IPS-20b (cell line): ENCODE results near the gene EHMT1.

Experiments
- H3K27ac ChIP-seq: one replicate; pipeline ENCODE4 v1.5.1; 2013; ENCODE audit warnings: low read length
- H3K27me3 ChIP-seq: 2 replicates; pipeline ENCODE4 v1.6.1; 2013; ENCODE audit warnings: mild to moderate bottlenecking, low read length, inconsistent platforms; ENCODE audit not compliant: insufficient read depth
- H3K36me3 ChIP-seq: 2 replicates; pipeline ENCODE4 v1.6.1; 2013; ENCODE audit warnings: low read depth, mild to moderate bottlenecking, inconsistent platforms, low read length, moderate library complexity; ENCODE audit not compliant: insufficient read depth
- H3K4me1 ChIP-seq: 2 replicates; pipeline ENCODE4 v1.6.1; 2013; ENCODE audit warnings: mild to moderate bottlenecking, control low read depth, inconsistent platforms, low read length, moderate library complexity; ENCODE audit not compliant: insufficient read depth
- H3K4me3 ChIP-seq: 2 replicates; pipeline ENCODE4 v1.5.1; 2013; ENCODE audit warnings: mild to moderate bottlenecking, low read length, inconsistent platforms
- H3K9ac ChIP-seq: 2 replicates; pipeline ENCODE4 v1.6.1; 2013; ENCODE audit warnings: low read depth, mild to moderate bottlenecking, inconsistent platforms, low read length, moderate library complexity
- H3K9me3 ChIP-seq: 2 replicates; pipeline ENCODE4 v1.6.1; 2013; ENCODE audit warnings: mild to moderate bottlenecking, low read depth, low read length, inconsistent platforms; ENCODE audit not compliant: insufficient read depth

The EHMT1 gene

GRCh38 chr9:137669261-137669672 lies 50.5 kb downstream of the EHMT1 start:
- Histone ChIP-seq H3K36me3 (peaks cover 10% of the 10 kb centered on the region; the same call in 1 of the 2 replicates), H3K27ac (peak overlapping the region; percentile 19), H3K9ac (no peak overlapping the region), H3K27me3 (no peaks in the 10 kb centered on the region), H3K4me1 (peaks cover 67% of the 10 kb centered on the region), H3K4me3 (no peak overlapping the region), H3K9me3 (no peaks in the 10 kb centered on the region)

- no peak overlapping the region for H3K4me3 ChIP-seq
- H3K9me3 ChIP-seq: no peaks in the 10 kb centered on the region
- H3K27ac ChIP-seq: no peak overlapping the region
- H3K9ac ChIP-seq: peak overlapping the region; percentile 49; the same call in 1 of the 2 replicates
- H3K27me3 ChIP-seq: no peaks in the 10 kb centered on the region
- H3K4me1 ChIP-seq: peaks cover 61% of the 10 kb centered on the region
- peaks cover 10% of the 10 kb centered on the region; the same call in 1 of the 2 replicates for H3K36me3 ChIP-seq
These were observed 51.8 kb downstream of the EHMT1 start for GRCh38 chr9:137670391-137671195.

- Histone ChIP-seq H3K9ac (no peak overlapping the region), H3K36me3 (peaks cover 10% of the 10 kb centered on the region; the same call in 1 of the 2 replicates), H3K9me3 (no peaks in the 10 kb centered on the region), H3K4me1 (peaks cover 57% of the 10 kb centered on the region), H3K27ac (no peak overlapping the region), H3K4me3 (no peak overlapping the region), H3K27me3 (no peaks in the 10 kb centered on the region)
These were observed 52.4 kb downstream of the EHMT1 start for GRCh38 chr9:137671196-137671538.

GRCh38 chr9:137671721-137672120 lies 52.9 kb downstream of the EHMT1 start:
- no peaks in the 10 kb centered on the region for H3K9me3 ChIP-seq
- no peak overlapping the region for H3K27ac ChIP-seq
- H3K27me3 ChIP-seq: no peaks in the 10 kb centered on the region
- H3K9ac ChIP-seq: no peak overlapping the region
- H3K4me3 ChIP-seq: no peak overlapping the region
- H3K36me3 ChIP-seq: peaks cover 10% of the 10 kb centered on the region; the same call in 1 of the 2 replicates
- peaks cover 53% of the 10 kb centered on the region for H3K4me1 ChIP-seq

GRCh38 chr9:137672907-137673791 lies 54.3 kb downstream of the EHMT1 start:
- Histone ChIP-seq H3K36me3 (peaks cover 9% of the 10 kb centered on the region; the same call in 1 of the 2 replicates), H3K27ac (peak overlapping the region; percentile 12)

GRCh38 chr9:137673886-137674285 lies 55.1 kb downstream of the EHMT1 start:
- Histone ChIP-seq H3K36me3 (peaks cover 9% of the 10 kb centered on the region; the same call in 1 of the 2 replicates), H3K27ac (no peak overlapping the region), H3K27me3 (no peaks in the 10 kb centered on the region), H3K4me1 (peaks cover 46% of the 10 kb centered on the region; the same call in 1 of the 2 replicates), H3K9me3 (no peaks in the 10 kb centered on the region), H3K4me3 (no peak overlapping the region), H3K9ac (peak overlapping the region; percentile 21; the same call in 1 of the 2 replicates)

More at GRCh38 chr9:137672907-137673791, 54.3 kb downstream of the EHMT1 start:
- Histone ChIP-seq H3K4me1 (peaks cover 44% of the 10 kb centered on the region; the same call in 1 of the 2 replicates), H3K9me3 (no peaks in the 10 kb centered on the region), H3K9ac (peak overlapping the region; percentile 21; the same call in 1 of the 2 replicates), H3K4me3 (no peak overlapping the region), H3K27me3 (no peaks in the 10 kb centered on the region)

GRCh38 chr9:137674307-137674975 lies 55.6 kb downstream of the EHMT1 start:
- Histone ChIP-seq H3K27me3 (no peaks in the 10 kb centered on the region), H3K9ac (peak overlapping the region; percentile 21; the same call in 1 of the 2 replicates), H3K4me3 (no peak overlapping the region), H3K4me1 (peaks cover 45% of the 10 kb centered on the region; the same call in 1 of the 2 replicates), H3K27ac (no peak overlapping the region), H3K9me3 (no peaks in the 10 kb centered on the region), H3K36me3 (0 out of 2 replicates have a peak, but pooled peaks cover 5% of the 10 kb centered on the region)

GRCh38 chr9:137674976-137675320 lies 56.1 kb downstream of the EHMT1 start:
- Histone ChIP-seq H3K36me3 (0 out of 2 replicates have a peak, but pooled peaks cover 5% of the 10 kb centered on the region), H3K9ac (no peak overlapping the region; the same call in 1 of the 2 replicates), H3K4me3 (no peak overlapping the region), H3K4me1 (peaks cover 49% of the 10 kb centered on the region; the same call in 1 of the 2 replicates), H3K27ac (no peak overlapping the region), H3K27me3 (no peaks in the 10 kb centered on the region), H3K9me3 (no peaks in the 10 kb centered on the region)

GRCh38 chr9:137676998-137677397 lies 58.2 kb downstream of the EHMT1 start:
- no peaks in the 10 kb centered on the region for H3K27me3 ChIP-seq
- H3K9ac ChIP-seq: peak overlapping the region; percentile 38; the same call in 1 of the 2 replicates
- H3K27ac ChIP-seq: peak overlapping the region; percentile 64
- no peaks in the 10 kb centered on the region for H3K9me3 ChIP-seq
- 0 out of 2 replicates have a peak, but pooled peaks cover 5% of the 10 kb centered on the region for H3K36me3 ChIP-seq
- H3K4me1 ChIP-seq: peaks cover 58% of the 10 kb centered on the region
- H3K4me3 ChIP-seq: no peak overlapping the region

GRCh38 chr9:137678202-137678601 lies 59.4 kb downstream of the EHMT1 start:
- Histone ChIP-seq H3K36me3 (0 out of 2 replicates have a peak, but pooled peaks cover 5% of the 10 kb centered on the region), H3K9ac (no peak overlapping the region), H3K27ac (no peak overlapping the region), H3K4me1 (peaks cover 64% of the 10 kb centered on the region), H3K4me3 (no peak overlapping the region), H3K9me3 (no peaks in the 10 kb centered on the region), H3K27me3 (no peaks in the 10 kb centered on the region)

- H3K36me3 ChIP-seq: 0 out of 2 replicates have a peak, but pooled peaks cover 5% of the 10 kb centered on the region
- no peaks in the 10 kb centered on the region for H3K9me3 ChIP-seq
- H3K4me1 ChIP-seq: peaks cover 53% of the 10 kb centered on the region
- no peaks in the 10 kb centered on the region for H3K27me3 ChIP-seq
- H3K4me3 ChIP-seq: peak overlapping the region; percentile 49; the same call in 1 of the 2 replicates
- peak overlapping the region; percentile 56; the same call in 1 of the 2 replicates for H3K9ac ChIP-seq
- H3K27ac ChIP-seq: no peak overlapping the region
These were observed 60.4 kb downstream of the EHMT1 start for GRCh38 chr9:137679249-137679648.
